NCI-H2196 (cell line): ENCODE data around the gene CNIH4.
"Not testable (repeated sequence)": the region's sequence is repeated elsewhere in the genome, so short reads cannot be mapped to it uniquely, and the experiment has no call there.

ENCODE experiments used
- DNase-seq: peaks from one replicate; lab custom pipeline; 2025; ENCODE audit not compliant: unreplicated experiment; lab: John Stamatoyannopoulos, UW

CNIH4 gene

DNA sequence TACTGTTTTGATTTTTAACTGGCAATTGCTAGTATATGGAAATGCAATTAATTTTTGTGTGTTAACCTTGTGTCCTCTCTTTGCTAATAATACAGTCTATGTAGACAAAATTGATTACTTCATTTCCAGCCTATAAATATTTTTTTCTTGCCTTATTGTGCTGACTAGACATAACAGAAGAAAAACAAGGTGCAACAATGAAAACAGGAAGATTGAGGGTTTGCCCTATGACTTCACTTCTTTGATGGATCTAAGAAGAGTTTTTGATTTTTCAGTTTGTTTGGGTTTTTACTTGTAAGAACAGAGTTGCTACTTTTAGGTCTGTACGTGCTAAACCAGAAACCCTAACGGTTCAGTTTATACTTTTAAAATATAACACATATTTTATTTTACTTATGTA lies 8.5 kb upstream of the CNIH4 start:
- no peak for DNase-seq

DNA sequence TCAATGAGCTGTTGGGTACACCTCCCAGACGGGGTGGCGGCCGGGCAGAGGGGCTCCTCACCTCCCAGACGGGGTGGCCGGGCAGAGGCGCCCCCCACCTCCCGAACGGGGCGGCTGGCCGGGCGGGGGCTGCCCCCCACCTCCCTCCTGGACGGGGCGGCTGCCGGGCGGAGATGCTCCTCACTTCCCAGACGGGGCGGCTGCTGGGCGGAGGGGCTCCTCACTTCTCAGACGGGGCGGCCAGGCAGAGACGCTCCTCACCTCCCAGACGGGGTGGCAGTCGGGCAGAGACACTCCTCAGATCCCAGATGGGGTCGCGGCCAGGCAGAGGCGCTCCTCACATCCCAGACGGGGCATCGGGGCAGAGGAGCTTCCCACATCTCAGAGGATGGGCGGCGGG lies 7.0 kb upstream of the CNIH4 start:
- not testable (repeated sequence) for DNase-seq

DNA sequence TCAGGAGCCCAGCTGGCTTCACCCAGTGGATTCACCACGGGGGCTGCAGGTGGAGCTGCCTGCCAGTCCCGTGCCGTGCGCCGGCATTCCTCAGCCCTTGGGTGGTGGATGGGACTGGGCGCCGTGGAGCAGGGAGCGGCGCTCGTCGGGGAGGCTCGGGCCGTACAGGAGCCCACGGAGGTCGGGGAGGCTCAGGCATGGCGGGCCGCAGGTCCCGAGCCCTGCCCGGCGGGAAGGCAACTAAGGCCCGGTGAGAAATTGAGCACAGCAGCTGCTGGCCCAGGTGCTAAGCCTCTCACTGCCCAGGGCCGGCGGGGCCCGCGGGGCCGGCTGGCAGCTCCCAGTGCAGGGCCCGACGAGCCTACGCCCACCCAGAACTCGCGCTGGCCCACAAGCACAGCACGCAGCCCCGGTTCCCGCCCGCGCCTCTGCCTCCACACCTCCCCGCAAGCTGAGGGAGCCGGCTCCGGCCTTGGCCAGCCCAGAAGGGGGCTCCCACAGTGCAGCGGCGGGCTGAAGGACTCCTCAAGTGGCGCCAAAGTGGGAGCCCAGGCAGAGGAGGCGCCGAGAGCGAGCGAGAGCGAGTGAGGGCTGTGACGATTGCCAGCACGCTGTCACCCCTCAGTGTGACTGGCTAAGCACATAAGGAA lies 4.1 kb upstream of the CNIH4 start:
- not testable (repeated sequence) for DNase-seq

DNA sequence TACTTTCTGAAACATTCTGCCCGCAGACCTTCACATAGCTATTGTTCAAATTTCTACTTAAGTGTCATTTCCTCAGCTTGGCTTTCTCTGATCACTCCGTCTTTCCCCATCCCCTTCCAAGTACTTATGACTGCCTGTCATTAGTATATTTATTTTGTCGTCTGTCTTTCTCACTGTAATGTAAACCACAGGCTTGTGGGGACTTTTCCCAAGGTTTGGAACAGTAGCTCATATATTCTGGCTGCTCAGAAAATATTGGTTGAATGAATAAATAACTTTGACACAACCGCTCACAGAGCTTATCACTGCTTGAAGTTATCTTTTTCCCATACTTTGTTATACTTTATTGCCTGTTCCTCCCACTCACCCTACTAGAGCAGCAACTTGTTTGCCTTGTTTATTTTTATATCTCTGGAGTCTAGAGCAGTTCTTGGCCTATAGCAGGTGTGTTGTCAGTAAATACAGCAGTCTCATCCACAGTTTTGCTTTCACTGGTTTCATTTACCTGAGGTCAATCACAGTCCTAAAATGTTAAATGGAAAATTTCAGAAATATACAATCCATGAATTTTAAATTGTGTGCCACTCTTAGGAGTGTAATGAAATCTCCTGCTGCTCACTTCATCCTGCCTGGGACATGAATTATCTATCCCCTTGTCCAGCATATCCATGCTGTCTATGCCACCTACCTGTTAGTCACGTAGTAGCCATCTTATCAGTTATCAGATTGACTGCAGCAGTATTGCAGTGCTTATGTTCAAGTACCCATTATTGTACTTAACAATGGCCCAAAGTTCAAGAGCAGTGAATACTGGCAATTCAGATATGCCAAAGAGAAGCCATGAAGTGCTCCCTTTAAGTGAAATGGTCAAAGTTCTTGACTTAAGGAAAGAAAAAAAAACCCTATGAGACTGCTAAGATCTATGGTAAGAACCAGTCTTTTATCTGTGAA lies 2.4 kb upstream of the CNIH4 start:
- DNase-seq, result no peak

GRCh38 chr1:224357626-224358124 lies 996 bp downstream of the CNIH4 start:
- DNase-seq, result no peak

GRCh38 chr1:224358237-224358636 lies 1.6 kb downstream of the CNIH4 start:
- no peak for DNase-seq

GRCh38 chr1:224359207-224359606 lies 2.5 kb downstream of the CNIH4 start:
- no peak for DNase-seq

DNA sequence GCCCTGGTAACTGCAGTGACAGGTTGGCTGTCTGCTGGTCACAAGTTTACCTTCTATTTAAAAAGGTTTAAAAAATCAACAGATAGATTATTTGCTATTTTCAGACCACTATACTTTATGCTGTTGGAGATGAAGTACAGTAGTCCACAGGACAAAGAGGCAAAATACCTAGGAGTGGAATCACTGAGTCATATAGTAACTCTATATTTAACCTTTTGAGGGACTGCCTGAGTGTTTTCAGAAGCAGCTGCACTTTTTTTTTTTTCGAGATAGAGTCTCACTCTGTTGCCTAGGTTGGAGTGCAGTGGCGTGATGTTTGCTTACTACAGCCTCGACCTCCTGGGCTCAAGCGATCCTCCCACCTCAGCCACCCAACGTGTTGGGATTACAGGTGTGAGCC lies 11.7 kb downstream of the CNIH4 start:
- no peak for DNase-seq

- no peak for DNase-seq
These were observed 16.4 kb downstream of the CNIH4 start for GRCh38 chr1:224373008-224373590.

DNA sequence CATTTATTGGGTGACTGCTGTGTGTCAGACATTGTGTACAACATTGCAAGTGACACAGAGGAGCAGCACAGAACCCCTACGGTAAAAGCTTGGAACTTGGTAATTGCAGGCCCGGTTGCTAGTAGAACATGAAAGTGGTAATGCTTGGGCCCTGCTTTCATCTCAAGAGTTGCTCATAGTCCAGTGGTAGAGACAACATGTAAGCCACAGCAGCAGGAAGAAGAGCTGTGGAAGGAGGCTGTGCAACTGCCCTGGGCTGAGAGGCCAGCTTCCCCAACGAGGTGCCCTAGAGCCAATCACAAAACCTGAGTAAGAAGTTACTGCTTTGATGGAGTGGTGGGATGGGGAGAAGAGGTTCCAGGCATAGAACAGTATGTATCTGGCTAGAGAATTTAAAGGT lies 18.4 kb downstream of the CNIH4 start:
- no peak for DNase-seq

DNA sequence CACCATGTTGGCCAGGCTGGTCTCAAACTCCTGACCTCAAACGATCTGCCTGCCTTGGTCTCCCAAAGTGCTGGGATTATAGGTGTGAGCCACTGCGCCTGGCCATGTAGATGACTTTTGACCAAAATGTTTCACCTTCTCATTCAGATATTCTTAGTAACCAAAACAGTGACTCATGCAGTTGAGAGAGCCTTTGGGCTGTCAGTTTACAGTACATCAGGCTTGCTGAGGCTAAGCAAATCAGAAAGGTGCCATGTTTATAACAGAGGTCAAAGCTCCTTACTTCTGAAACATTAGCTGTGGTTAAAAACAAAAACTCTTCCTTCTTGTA lies 21.0 kb downstream of the CNIH4 start:
- DNase-seq, result no peak

DNA sequence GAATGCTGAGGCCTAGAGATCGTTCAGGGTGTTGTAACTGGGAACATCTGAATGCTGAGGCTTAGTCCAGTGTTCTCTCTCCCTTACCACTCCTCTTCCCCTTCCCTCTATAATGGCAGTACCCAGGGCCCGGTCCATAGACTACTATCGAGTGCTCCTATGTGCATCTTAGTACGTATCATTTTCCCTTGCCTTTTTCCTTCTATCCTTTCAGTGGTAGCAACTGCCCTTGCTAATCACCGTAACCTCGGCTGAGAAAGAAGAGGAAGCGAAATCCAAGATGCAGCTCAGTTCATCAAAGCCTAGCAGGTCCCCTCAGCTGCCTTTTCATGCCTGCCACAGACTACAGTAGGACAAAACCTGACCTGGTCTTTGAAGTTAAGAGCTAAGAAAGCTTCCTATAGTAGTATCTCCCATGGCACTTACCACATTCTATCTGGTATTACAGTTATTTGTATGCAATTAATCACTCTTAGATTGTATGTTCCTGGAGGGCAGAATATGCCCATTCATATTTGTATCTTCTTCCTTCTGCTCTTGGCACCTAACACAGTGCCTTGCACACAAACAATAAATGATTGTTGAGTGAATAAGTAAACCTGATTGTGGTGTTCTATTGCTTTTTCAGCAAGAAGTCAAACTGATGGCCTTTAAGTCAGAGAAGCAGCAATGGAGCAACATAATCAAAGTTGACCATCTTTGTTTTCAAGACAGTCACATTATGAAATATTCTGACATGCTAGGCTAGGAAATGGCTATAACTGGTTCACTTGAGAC lies 22.4 kb downstream of the CNIH4 start:
- DNase-seq, result no peak

GRCh38 chr1:224380003-224380402 lies 23.3 kb downstream of the CNIH4 start:
- no peak for DNase-seq

DNA sequence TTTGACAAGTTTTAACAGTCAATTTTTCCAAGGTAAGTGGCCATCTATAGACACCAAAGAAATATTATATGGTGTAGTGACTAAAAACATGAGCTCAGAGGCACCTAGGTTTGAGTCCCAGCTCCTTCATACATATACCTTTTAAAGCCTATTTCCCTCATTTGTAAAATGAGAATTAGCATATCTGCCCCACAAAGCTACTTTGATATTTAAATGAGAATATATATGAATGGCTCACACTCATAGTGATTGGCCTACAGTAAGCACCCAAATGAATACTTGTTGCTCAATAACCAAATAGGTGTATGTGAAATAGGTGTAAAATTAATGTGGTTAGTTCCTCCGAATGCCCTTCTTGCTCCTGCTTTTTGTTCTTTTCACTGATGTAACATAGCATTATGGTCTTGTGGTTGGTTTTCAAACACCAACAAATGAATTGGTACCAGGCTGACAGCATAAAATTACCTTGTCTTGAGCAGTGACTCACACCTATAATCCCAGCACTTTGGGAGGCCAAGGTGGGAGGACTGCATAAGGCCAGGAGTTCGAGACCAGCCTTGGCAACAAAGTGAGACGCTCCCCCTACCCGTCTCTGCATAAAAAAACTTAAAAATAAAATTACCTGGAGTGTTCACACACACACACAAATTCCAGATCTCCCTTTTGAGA lies 25.3 kb downstream of the CNIH4 start:
- DNase-seq, result no peak

DNA sequence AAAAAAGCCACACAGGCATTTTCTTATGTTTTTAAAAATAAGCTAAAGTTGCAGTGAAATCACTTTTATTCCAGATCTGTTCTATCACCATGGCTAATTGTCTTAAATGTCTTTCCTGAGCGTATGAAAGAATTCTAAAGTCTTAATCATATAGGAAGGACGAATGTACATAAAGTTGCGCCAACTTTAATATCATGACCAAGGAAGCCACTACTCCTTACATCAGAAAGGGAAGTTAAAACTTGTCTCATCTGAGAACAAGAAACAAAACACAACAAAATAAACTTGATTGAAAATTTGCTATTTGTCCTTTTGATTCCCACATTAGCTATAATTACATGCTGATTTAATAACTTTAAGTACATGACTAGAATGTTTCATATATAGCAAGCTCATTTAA lies 26.5 kb downstream of the CNIH4 start:
- no peak for DNase-seq

DNA sequence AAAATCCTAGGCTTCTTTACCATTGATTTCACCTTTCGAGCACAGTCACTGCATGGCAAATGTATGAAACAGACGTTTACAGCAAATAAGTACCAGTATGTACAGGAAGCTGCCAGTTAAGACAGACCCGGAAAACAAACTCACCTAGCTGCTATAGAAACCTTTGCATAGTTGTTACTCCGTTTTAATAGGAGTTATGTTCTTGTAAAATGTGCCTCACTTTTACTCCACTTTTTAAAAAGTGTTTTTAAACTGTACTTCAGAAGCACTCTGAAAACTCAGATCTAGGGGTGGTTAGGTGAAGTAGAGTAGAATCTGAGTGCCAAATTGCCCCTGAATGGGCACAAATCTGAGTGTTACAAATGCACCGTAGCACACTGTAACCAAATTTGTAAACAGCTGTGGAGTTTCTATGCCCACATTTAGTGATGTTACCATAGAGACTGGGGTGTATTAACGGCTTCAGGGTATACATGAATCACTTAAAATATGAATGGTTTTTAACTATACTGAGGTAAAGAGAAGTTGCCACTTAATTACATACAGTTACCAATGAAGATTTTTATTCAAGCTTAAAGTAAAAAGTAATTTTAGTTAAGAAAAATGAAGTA lies 30.7 kb downstream of the CNIH4 start:
- no peak for DNase-seq

DNA sequence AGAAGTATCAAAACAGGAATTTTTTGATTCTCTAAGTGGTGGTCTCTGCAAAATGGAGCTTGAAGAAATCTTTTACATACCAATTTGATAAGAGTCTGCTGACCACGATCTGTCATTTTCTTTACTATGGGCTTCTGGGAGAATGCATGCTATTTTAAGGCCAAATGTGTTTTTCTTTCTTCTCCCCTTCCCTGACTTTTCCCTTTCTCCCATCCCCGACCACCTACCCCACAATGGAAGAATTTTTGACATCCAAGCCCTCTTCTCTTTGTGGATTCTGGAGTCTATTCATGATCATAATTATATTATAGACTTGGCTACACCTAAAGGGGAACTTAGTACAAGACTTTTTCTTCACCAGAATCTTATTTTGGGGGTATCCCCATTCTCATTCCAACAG lies 31.3 kb downstream of the CNIH4 start:
- no peak for DNase-seq

DNA sequence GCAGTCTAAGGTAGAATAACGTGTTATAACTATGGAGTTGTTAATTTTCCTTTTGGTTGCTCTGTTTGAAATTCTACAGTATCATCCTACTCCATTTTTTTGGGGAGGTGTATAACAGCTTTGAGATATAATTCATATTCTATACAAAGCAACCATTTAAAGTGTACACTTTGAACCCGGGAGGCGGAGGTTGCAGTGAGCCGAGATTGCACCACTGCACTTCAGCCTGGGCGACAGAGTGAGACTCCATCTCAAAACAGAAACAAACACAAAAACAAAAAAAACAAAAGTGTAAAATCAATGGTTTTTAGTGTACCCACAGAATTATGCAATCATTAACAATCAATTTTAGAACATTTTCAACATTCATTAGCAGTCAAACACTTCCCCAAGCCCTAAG lies 33.8 kb downstream of the CNIH4 start:
- no peak for DNase-seq

- no peak for DNase-seq
These were observed 36.0 kb downstream of the CNIH4 start for GRCh38 chr1:224392411-224393249.
